ENCODE results near the gene TIGAR.

Gene TIGAR

GRCh38 chr12:4283512-4284255 lies 37.3 kb upstream of the TIGAR start:
- DNase-seq = no peak

DNA sequence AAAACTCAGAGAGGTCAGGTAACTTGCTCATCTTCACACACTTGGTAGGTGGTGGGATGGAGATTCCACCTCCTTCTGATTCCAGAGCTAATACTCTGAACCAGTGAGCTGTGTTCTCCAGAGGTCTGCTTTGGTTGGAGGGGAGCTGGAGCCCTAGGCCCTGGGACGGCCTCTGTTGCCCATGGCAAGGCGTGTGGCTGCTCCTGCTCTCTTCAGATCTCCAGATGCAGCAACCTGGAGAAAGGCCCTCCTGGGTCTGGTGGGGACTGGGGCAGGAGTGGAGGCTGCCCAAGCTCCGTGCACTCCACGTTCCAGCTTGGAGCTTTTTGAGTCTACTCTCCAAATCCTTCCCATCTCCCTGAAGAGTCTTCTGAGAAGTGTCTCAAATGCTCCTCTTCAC lies 36.7 kb upstream of the TIGAR start:
- DNase-seq = no peak

DNA sequence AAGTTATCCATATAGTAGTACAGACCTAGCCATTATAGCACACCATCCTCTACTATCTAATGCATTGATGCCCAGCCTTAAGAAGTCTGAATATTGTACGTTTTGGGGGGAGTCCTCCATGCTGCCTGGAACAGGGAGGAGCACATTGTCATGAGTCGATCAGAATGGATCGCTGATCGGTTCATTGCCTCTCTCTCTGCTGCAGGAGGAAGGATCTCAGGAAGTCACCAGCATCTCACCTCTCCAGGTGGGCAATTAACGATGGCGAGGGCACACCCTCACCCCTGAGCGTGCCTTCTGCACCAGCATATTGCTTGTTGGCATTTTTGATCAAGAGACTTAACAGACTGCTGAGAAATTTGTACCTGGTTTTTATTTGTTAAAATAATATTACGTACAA lies 35.9 kb upstream of the TIGAR start:
- no peak for DNase-seq

DNA sequence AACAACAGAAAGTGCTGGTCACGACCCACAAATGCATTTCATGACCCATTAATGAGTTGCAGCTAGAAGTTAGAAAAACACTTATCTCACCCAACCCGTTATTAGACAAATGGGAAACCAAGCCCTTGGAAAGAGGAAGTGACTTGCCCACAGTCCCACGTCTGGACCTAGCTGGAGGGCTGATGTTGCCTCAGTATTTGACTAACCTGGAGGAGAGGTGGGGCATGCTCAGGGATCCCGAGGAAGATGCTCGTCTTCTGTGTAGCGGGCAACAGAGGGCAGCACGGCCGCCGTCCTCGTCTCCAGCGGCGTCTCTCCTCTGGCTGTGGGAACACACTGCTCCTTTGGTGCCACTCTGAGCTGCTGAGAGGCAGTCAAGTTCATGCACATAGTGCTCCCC lies 34.8 kb upstream of the TIGAR start:
- no peak for DNase-seq

GRCh38 chr12:4286771-4287317 lies 34.2 kb upstream of the TIGAR start:
- no peak for DNase-seq

GRCh38 chr12:4287325-4288211 lies 33.4 kb upstream of the TIGAR start:
- no peak for DNase-seq

DNA sequence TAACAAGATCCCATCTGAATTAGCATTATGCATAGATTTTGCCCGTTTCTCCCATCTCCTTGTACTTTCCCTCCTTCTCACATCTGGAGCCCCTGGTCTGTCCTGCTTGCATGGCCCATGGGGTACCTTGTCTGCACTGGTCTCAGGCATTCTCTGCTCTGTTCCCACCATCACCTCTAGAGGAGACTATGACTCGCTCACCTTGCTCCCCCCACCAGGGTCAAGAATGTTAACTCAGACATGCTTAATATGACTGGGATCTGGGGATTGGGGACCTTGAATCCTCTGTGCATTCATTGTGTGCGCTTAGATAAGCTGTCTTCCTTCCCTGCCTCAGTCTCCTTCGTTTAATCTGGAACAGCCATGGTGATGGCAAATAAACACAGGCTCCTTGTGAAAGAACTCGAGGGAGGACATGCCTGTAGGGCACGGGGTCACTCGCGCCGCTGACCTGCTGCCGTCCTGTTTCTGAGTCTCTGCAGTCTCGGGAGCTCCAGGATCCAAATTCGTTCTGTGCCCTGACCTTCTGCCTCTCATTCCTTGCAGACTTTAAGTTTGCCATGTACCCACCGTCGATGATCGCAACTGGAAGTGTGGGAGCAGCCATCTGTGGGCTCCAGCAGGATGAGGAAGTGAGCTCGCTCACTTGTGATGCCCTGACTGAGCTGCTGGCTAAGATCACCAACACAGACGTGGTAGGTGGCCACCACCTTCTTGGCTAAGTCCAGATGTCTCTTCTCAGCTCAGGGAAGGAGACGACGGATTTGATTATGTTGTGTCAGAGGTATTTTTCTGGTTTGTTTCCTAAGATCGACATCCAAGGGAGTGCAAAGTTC lies 32.5 kb upstream of the TIGAR start:
- DNase-seq = no peak

DNA sequence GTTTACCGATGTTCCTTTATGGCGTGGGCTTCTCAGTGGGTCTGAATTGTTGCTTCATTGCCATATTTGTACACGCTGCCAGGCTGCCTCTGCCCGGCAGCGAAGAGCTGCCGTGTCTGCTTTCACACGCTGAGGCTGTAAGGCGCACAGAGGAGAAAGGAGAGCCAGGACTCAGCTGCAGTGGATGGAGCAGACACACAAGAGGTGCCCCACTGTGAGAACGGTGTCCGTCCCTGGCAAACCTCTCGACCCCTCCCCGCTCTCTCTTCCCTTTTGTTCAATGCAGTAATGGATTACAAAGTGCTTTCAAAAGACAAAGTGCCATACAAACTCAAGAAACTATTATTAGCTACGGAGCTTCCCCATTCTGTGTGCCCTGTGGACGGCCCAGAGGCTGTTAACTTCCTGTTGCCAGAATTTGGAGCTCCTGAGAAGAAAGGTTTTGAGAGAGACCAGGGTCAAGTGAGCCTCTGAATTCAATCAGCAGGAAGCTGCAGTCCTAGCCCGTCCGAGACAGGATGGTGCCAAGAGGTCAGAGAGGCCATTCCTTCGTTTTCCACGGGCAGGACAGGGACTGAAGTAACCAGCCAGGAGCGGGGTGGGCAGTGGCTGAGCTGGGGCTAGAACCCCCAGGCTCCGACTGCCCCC lies 31.7 kb upstream of the TIGAR start:
- DNase-seq = no peak

DNA sequence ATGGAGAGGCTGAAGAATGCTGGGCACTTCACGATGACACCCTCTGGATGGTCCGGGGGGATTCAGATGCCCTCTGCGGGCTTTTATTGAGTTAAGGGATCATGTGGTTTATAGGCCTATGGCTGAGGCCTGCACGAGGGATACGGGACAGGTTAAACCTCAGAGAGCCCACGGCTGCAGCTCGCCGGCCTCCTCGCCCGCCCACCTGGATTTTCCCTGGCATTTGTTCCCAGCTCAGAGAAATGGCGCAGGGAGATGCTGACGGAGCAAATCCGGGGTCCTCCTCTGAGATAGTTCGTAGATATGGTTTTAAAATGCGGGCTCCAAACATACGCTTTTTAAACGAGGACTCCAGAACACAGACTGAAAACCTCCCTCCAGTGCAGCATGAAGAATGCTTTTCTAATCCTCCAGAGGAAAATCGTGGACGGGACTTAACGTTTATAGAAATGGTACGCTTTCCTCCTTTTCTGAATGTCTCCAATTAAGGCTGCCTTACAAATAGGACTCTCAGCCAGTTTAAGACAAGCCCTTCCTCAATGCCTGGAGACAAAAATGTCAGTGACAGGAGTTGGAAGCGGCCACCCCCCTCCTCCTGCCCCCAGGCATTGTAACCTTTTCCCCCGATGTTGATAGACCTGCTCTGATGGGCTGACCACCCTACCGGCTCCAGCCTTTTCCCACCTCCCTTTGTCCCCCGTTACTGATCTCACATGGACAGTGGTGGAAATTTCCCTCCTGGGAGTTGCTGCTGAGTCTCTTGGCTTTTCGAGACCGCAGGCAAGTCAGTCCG lies 30.8 kb upstream of the TIGAR start:
- no peak for DNase-seq

- DNase-seq = no peak
These were observed 28.5 kb upstream of the TIGAR start for GRCh38 chr12:4292341-4293073.

DNA sequence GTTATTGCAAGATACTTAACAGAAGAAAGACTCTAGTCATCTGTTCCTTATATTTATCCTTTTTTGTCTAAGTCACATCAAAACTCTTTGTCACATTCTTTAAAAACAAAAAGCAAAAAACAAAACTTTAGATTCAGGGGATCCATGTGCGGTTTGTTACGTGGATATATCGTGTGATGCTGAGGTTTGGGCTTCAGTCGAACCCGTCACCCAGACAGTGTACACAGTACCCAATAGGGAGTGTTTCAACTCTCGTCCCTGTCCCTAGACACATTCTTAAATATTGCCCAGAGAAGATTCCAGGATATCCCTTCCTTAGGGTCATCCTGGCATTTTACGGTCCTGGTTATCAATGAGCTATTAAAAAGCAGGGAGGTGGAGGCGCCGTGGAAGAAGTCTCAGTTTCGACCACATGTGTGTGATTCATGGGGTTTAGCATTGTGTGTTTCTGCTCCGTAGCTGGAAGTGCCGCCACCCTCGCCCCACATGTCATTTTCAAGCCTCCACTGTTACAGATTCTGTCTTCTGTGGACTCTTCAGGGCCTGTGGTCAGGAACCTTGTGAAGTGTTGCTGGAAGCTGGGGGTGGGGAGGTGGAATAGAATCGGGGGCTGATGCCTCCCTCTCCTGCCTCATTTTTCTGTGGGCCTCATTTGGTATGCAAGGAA lies 27.6 kb upstream of the TIGAR start:
- DNase-seq = peak; percentile 14

DNA sequence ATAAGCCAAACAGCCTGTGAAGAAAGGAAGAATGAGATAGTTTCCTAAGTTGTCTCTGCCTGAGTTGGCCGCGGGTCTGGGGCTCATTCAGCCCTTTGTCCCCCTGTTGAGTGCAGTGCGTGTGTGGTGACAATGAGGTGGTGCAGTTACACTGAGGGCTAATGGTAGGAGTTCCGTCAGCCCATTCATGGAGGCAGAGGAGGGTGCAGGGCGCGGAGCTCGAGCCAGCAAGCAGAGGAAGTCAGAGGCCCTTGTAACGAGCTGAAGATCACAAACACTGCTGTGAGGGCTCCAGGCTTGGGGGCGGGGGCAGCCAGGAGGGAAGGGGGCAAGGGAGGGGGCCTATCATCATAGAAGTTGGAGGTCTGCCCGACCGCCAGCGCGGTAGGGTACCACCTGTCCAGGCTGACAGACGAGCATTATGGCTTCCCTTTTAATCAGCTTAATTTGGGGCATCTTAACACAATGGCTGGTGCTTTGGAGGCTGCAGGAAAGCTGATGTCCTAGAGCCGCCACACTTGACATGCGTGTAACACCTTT lies 27.0 kb upstream of the TIGAR start:
- DNase-seq = no peak

- DNase-seq = no peak
These were observed 24.3 kb upstream of the TIGAR start for GRCh38 chr12:4296751-4297150.

DNA sequence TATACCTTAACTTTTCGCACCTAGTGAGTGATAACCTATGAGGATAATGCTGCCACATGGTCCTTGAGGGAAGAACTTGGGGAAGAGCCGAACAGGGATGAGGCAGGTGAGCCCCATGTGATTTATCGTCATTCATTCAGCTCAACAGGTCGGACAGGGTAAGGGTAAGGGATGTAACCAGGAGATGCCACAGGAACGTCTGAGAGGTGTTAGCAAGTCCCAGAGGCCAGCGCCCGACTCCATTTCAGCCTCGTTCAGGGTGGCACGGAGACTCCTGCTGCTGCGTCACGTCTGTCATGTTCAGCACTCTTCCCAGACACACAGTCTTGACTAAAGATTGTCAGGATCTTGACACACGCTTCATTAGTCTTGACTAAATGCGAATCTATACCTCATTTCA lies 23.4 kb upstream of the TIGAR start:
- DNase-seq = no peak

GRCh38 chr12:4300883-4301282 lies 20.1 kb upstream of the TIGAR start:
- no peak for DNase-seq

- no peak for DNase-seq
These were observed 19.0 kb upstream of the TIGAR start for GRCh38 chr12:4301932-4302501.

- no peak for DNase-seq
These were observed 18.1 kb upstream of the TIGAR start for GRCh38 chr12:4302881-4303280.

DNA sequence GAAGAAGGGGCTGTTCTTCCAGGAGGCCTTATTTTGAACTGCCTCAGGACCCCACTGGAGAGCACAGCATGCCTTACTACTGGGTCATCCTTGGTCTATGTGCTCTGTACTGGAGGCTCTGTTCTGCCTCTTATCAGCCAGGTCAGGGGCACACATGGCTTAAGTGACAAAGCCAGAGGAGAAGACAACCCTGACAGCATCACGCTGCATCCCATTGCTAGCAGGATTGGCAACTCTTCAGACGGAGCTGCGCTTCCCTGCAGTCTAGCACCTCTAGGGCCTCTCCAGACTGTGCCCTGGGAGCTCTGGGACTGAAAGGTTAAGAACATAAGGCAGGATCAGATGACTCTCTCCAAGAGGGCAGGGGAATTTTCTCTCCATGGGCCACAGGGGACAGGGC lies 17.3 kb upstream of the TIGAR start:
- DNase-seq = no peak

- DNase-seq = no peak
These were observed 13.2 kb upstream of the TIGAR start for GRCh38 chr12:4307593-4308333.
